K562 (cell line): Measurements from ENCODE around the gene COQ5. TPM values are rescaled to one million over a fixed set of nuclear protein-coding genes. Genes with fewer than 3 reads are reported as not detected.

ENCODE experiments used
- BACH1 ChIP-seq: fragments of 200-800 bp; sonication (Bioruptor generic); IDR thresholded peaks from 2 replicates; pipeline ENCODE4 v1.6.1; 2016; ENCODE audit warnings: missing genetic modification characterization, missing compliant biosample characterization
- ETV6 ChIP-seq, 3 experiments: fragments of 150-350 bp in 1 of 3; sonication (generic) in 1 of 3; formaldehyde crosslinking in 1 of 3; IDR thresholded peaks; 2 replicates each; pipeline versions ENCODE4 v1.6.1 to v1.8.0; 2014 to 2022; ENCODE audit warnings: borderline replicate concordance in 2 of 3, low read depth in 2 of 3, antibody characterized with exemption in 1 of 3, low read length in 1 of 3, mild to moderate bottlenecking in 1 of 3, missing genetic modification reagents in 1 of 3
- KLF1 ChIP-seq: fragments of 450-650 bp; IDR thresholded peaks from 2 replicates; pipeline ENCODE4 v1.6.1; 2016; ENCODE audit warnings: missing genetic modification characterization, missing compliant biosample characterization
- KLF16 ChIP-seq: IDR thresholded peaks from 2 replicates; pipeline ENCODE4 v1.6.1; 2016; ENCODE audit warnings: antibody characterized with exemption
- MAZ ChIP-seq, 2 experiments: fragments of 450-650 bp in 1 of 2; sonication (generic) in 1 of 2; formaldehyde crosslinking; IDR thresholded peaks in 1 of 2; conservative IDR thresholded peaks in 1 of 2; 2 replicates each; pipeline versions ENCODE4 v1.4.0 to v1.5.0; 2020; ENCODE audit warnings: mild to moderate bottlenecking in 1 of 2, missing genetic modification reagents in 1 of 2
- PHF21A ChIP-seq: fragments of 450-650 bp; IDR thresholded peaks from 2 replicates; pipeline ENCODE4 v1.6.1; 2017; ENCODE audit warnings: low read depth, borderline replicate concordance
- SAFB ChIP-seq: fragments of 200-400 bp; formaldehyde crosslinking; IDR thresholded peaks from 2 replicates; pipeline ENCODE4 v1.6.1; 2017; ENCODE audit warnings: low read depth, low read length, borderline replicate concordance
- SMAD3 ChIP-seq: fragments of 450-650 bp; formaldehyde crosslinking; conservative IDR thresholded peaks from 2 replicates; pipeline ENCODE4 v1.4.0; 2020; ENCODE audit warnings: mild to moderate bottlenecking
- SREBF2 ChIP-seq: sonication (generic); formaldehyde crosslinking; IDR thresholded peaks from 2 replicates; pipeline ENCODE4 v1.4.0; 2020; ENCODE audit warnings: mild to moderate bottlenecking, missing genetic modification reagents
- ZNF431 ChIP-seq: sonication (generic); formaldehyde crosslinking; IDR thresholded peaks from 2 replicates; pipeline ENCODE4 v1.8.0; 2022; ENCODE audit warnings: mild to moderate bottlenecking, missing genetic modification reagents
- ZNF79 ChIP-seq: fragments of 250-450 bp; sonication (Bioruptor Pico); IDR thresholded peaks from 2 replicates; pipeline ENCODE4 v1.4.0; 2020; ENCODE audit warnings: low read depth, mild to moderate bottlenecking, moderate library complexity
- ZSCAN32 ChIP-seq: fragments of 450-650 bp; formaldehyde crosslinking; IDR thresholded peaks from 2 replicates; pipeline ENCODE4 v1.4.0; 2020; ENCODE audit warnings: mild to moderate bottlenecking, moderate library complexity
- polyA plus RNA-seq, 8 experiments: library from polyadenylated mRNA; depleted of rRNA in 4 of 8; stranded (reverse) in 5 of 8; unstranded in 3 of 8; fragments of >200 nt; fragmentation: Nextera tagmentation in 2 of 8; fragmentation: Illumina TruSeq in 1 of 8; extraction: Ambion mirVana in 2 of 8; extraction: Trizol in 1 of 8; gene quantifications; 2 replicates each; pipeline versions ENCODE4 v1.2.1 to v1.2.3, GENCODE V29; 2011 to 2014; ENCODE audit warnings: inconsistent platforms in 1 of 8, missing spikeins in 1 of 8
- total RNA-seq, 7 experiments: library from RNA; depleted of rRNA in 6 of 7; stranded (reverse); fragments of >200 nt in 6 of 7; fragmentation: Illumina TruSeq in 2 of 7; extraction: Trizol in 2 of 7; gene quantifications; 2 replicates each; pipeline versions ENCODE4 v1.2.1 to v1.2.3, GENCODE V29; 2011 to 2021; ENCODE audit warnings: low replicate concordance in 1 of 7
- TF ChIP-seq, protein P1 (sequence below): fragments of 150-350 bp; IDR thresholded peaks from 2 replicates; pipeline ENCODE4 v1.6.1; 2014; ENCODE audit warnings: low read depth, mild to moderate bottlenecking, low read length, borderline replicate concordance
- TF ChIP-seq, protein P2 (sequence below): fragments of 450-650 bp; IDR thresholded peaks from 2 replicates; pipeline ENCODE4 v1.6.1; 2018; ENCODE audit not compliant: partially characterized antibody
- TF ChIP-seq, protein P3 (sequence below): fragments of 250-450 bp; sonication (Bioruptor Pico); IDR thresholded peaks from 2 replicates; pipeline ENCODE4 v1.8.0; 2021; ENCODE audit warnings: mild to moderate bottlenecking, moderate library complexity

Gene COQ5
- total and polyA plus RNA-seq, 9 of the 15 experiments (the other 6 are each of a cell fraction or from before 2014, with no cell fraction given), result 19.2 to 59.7 (median 30.4) TPM

DNA sequence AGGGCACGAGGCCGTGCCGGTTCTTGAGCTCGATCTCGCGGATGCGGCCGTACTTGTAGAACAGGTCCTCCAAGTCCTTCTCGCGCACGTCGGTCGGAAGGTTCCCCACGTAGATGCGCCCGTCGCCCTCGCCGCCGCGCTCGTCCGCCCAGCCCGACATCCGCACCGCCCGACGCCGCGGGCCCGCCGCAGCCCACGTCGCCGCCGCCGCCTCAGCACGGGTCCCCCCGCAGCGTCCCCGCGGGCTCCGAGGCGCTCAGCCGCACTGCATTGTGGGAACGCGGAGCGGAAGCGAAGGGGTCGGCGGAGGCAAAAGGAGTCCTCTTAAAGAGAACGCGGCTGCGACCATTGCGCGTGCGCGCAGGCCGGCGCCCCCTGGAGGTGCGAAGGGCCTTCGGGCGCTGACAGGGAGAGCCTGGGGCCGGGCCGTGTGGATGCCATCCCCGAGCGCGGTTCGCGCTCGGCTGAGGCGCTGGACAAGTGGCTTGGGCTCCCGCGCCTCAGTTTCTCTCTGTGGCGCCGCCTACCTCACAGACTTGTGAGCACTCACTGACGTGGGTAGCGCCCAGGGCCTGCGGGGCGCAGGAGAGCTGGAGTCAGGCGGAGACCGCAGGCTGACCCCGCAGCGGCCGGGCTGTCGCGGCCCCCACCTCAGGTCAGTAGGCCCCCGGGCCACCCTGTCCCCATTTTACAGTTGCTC, 59.4 kb downstream of the COQ5 start, which contains the start of gene SRSF9 (continued):
- TF ChIP-seq SMAD3 (CRISPR knock-in tag) (no peak), KLF1 (peak; percentile 57; the same call in 1 of the 2 replicates), KLF16 (0 out of 2 replicates have a peak, but pooled peaks have one; percentile 30), MAZ (CRISPR knock-in tag; conservative IDR thresholded peaks at IDR 0.05 in 1 of 2, IDR thresholded peaks at IDR 0.05 in 1 of 2) (peak in 1 of 2 experiments; percentile 87; a peak in 3 of 4 replicates), BACH1 (tag) (no peak), SAFB (peak; percentile 34; the same call in 1 of the 2 replicates), PHF21A (0 out of 2 replicates have a peak, but pooled peaks have one; percentile 12), ETV6 (IDR thresholded peaks at IDR 0.05; ENCODE audit: borderline replicate concordance in 1 of 2, low read depth in 2 of 2, low read length in 1 of 2) (0 out of 4 replicates have a peak, but pooled peaks of 1 of the 2 experiments have one; percentile 50), ETV6 (CRISPR knock-in tag; IDR thresholded peaks at IDR 0.05; ENCODE audit: borderline replicate concordance) (no peak), ZNF431 (CRISPR knock-in tag) (no peak), ZSCAN32 (CRISPR knock-in tag) (0 out of 2 replicates have a peak, but pooled peaks have one; percentile 43), SREBF2 (CRISPR knock-in tag) (no peak), ZNF79 (CRISPR knock-in tag) (no peak)
- TF ChIP-seq, protein P1, sequence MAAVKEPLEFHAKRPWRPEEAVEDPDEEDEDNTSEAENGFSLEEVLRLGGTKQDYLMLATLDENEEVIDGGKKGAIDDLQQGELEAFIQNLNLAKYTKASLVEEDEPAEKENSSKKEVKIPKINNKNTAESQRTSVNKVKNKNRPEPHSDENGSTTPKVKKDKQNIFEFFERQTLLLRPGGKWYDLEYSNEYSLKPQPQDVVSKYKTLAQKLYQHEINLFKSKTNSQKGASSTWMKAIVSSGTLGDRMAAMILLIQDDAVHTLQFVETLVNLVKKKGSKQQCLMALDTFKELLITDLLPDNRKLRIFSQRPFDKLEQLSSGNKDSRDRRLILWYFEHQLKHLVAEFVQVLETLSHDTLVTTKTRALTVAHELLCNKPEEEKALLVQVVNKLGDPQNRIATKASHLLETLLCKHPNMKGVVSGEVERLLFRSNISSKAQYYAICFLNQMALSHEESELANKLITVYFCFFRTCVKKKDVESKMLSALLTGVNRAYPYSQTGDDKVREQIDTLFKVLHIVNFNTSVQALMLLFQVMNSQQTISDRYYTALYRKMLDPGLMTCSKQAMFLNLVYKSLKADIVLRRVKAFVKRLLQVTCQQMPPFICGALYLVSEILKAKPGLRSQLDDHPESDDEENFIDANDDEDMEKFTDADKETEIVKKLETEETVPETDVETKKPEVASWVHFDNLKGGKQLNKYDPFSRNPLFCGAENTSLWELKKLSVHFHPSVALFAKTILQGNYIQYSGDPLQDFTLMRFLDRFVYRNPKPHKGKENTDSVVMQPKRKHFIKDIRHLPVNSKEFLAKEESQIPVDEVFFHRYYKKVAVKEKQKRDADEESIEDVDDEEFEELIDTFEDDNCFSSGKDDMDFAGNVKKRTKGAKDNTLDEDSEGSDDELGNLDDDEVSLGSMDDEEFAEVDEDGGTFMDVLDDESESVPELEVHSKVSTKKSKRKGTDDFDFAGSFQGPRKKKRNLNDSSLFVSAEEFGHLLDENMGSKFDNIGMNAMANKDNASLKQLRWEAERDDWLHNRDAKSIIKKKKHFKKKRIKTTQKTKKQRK, result no peak
- TF ChIP-seq, protein P2, sequence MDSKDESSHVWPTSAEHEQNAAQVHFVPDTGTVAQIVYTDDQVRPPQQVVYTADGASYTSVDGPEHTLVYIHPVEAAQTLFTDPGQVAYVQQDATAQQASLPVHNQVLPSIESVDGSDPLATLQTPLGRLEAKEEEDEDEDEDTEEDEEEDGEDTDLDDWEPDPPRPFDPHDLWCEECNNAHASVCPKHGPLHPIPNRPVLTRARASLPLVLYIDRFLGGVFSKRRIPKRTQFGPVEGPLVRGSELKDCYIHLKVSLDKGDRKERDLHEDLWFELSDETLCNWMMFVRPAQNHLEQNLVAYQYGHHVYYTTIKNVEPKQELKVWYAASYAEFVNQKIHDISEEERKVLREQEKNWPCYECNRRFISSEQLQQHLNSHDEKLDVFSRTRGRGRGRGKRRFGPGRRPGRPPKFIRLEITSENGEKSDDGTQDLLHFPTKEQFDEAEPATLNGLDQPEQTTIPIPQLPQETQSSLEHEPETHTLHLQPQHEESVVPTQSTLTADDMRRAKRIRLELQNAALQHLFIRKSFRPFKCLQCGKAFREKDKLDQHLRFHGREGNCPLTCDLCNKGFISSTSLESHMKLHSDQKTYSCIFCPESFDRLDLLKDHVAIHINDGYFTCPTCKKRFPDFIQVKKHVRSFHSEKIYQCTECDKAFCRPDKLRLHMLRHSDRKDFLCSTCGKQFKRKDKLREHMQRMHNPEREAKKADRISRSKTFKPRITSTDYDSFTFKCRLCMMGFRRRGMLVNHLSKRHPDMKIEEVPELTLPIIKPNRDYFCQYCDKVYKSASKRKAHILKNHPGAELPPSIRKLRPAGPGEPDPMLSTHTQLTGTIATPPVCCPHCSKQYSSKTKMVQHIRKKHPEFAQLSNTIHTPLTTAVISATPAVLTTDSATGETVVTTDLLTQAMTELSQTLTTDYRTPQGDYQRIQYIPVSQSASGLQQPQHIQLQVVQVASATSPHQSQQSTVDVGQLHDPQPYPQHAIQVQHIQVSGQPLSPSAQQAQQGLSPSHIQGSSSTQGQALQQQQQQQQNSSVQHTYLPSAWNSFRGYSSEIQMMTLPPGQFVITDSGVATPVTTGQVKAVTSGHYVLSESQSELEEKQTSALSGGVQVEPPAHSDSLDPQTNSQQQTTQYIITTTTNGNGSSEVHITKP, result peak; percentile 10
- TF ChIP-seq, protein P3, sequence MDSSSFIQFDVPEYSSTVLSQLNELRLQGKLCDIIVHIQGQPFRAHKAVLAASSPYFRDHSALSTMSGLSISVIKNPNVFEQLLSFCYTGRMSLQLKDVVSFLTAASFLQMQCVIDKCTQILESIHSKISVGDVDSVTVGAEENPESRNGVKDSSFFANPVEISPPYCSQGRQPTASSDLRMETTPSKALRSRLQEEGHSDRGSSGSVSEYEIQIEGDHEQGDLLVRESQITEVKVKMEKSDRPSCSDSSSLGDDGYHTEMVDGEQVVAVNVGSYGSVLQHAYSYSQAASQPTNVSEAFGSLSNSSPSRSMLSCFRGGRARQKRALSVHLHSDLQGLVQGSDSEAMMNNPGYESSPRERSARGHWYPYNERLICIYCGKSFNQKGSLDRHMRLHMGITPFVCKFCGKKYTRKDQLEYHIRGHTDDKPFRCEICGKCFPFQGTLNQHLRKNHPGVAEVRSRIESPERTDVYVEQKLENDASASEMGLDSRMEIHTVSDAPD (CRISPR knock-in tag), result no peak
